ENCODE results near the gene CFLAR.
"Not testable (repeated sequence)": the region's sequence is repeated elsewhere in the genome, so short reads cannot be mapped to it uniquely, and the experiment has no call there.

CFLAR gene

GRCh38 chr2:201168496-201168895 is 52.5 kb downstream of the CFLAR start:
- ATAC-seq = not testable (repeated sequence)

DNA sequence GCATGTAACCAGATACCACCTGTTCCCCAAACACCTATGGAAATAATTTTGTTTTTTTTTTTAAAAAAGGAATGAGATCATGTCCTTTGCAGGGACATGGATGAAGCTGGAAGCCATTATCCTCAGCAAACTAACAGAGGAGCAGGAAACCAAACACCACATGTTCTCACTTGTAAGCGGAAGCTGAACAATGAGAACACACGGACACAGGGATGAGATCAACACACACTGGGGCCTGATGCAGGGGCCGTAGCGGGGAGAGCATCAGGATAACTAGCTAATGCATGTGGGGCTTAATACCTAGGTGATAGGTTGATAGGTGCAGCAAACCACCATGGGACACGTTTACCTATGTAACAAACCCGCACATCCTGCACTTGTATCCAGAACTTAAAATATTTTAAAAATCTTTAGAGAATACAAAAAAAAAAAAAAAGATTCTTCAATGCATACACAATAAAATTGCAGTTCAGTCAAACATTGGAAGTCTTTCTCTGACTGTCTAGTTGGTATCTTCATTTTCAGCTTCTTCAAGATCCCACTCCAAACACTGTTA is 55.4 kb downstream of the CFLAR start:
- TF ChIP-seq ZNF565 (CRISPR knock-in tag; conservative IDR thresholded peaks at IDR 0.05; ENCODE audit: low read depth) = no peak
- TF ChIP-seq POU6F1 (CRISPR knock-in tag; IDR thresholded peaks at IDR 0.05; ENCODE audit: borderline replicate concordance, low read depth) = no peak
- TF ChIP-seq PPARA (CRISPR knock-in tag; IDR thresholded peaks at IDR 0.05; ENCODE audit: borderline replicate concordance) = no peak
- TF ChIP-seq OSR1 (CRISPR knock-in tag; IDR thresholded peaks at IDR 0.05) = no peak
- TF ChIP-seq CSRNP3 (CRISPR knock-in tag; IDR thresholded peaks at IDR 0.05) = no peak
- TF ChIP-seq ZFP30 (CRISPR knock-in tag; IDR thresholded peaks at IDR 0.05) = no peak
- no peak for TF ChIP-seq TOX (CRISPR knock-in tag; IDR thresholded peaks at IDR 0.05; ENCODE audit: borderline replicate concordance)
- TF ChIP-seq ARNTL (CRISPR knock-in tag; IDR thresholded peaks at IDR 0.05; ENCODE audit: borderline replicate concordance, low read depth) = no peak
- no peak for TF ChIP-seq ZNF70 (CRISPR knock-in tag; IDR thresholded peaks at IDR 0.05)
- no peak for TF ChIP-seq ZNF8 (CRISPR knock-in tag; IDR thresholded peaks at IDR 0.05)
- no peak for TF ChIP-seq ISL1 (CRISPR knock-in tag; IDR thresholded peaks at IDR 0.05)
- no peak for TF ChIP-seq ZFP3 (CRISPR knock-in tag; IDR thresholded peaks at IDR 0.05)

DNA sequence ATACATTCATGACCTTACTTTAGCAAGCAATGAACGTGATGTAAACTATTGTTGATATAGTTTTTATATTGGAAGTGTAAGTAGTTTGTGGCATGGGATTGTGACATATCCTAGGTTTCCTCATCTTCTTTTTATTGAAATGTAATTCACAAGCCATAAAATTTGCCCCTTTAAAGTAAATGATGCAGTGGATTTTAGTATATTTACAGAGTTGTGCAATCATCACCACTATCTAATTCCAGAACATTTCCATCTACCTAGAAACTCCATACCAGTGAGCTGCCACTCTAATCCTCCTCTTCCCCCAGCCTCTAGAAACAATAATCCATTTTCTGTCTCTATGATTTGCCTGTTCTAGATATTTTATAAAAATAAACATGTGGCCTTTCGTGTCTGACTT is 56.3 kb downstream of the CFLAR start:
- no peak for ATAC-seq
- TF ChIP-seq SNAI2 (CRISPR knock-in tag; IDR thresholded peaks at IDR 0.05) (no peak), ISL1 (CRISPR knock-in tag; IDR thresholded peaks at IDR 0.05) (no peak), OSR1 (CRISPR knock-in tag; IDR thresholded peaks at IDR 0.05) (no peak), TSHZ2 (CRISPR knock-in tag; IDR thresholded peaks at IDR 0.05) (no peak), CSRNP3 (CRISPR knock-in tag; IDR thresholded peaks at IDR 0.05) (no peak)
- TF ChIP-seq, protein P1, sequence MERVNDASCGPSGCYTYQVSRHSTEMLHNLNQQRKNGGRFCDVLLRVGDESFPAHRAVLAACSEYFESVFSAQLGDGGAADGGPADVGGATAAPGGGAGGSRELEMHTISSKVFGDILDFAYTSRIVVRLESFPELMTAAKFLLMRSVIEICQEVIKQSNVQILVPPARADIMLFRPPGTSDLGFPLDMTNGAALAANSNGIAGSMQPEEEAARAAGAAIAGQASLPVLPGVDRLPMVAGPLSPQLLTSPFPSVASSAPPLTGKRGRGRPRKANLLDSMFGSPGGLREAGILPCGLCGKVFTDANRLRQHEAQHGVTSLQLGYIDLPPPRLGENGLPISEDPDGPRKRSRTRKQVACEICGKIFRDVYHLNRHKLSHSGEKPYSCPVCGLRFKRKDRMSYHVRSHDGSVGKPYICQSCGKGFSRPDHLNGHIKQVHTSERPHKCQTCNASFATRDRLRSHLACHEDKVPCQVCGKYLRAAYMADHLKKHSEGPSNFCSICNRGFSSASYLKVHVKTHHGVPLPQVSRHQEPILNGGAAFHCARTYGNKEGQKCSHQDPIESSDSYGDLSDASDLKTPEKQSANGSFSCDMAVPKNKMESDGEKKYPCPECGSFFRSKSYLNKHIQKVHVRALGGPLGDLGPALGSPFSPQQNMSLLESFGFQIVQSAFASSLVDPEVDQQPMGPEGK (CRISPR knock-in tag; IDR thresholded peaks at IDR 0.05; ENCODE audit: borderline replicate concordance) = no peak

More for the DNA sequence above, 55.4 kb downstream of the CFLAR start:
- ATAC-seq = no peak

- TF ChIP-seq SNAI2 (CRISPR knock-in tag; IDR thresholded peaks at IDR 0.05) (no peak), ISL1 (CRISPR knock-in tag; IDR thresholded peaks at IDR 0.05) (no peak), TCF4 (CRISPR knock-in tag; IDR thresholded peaks at IDR 0.05; ENCODE audit: borderline replicate concordance) (no peak), ARNTL (CRISPR knock-in tag; IDR thresholded peaks at IDR 0.05; ENCODE audit: borderline replicate concordance, low read depth) (no peak), ZFP30 (CRISPR knock-in tag; IDR thresholded peaks at IDR 0.05) (no peak), CSRNP3 (CRISPR knock-in tag; IDR thresholded peaks at IDR 0.05) (no peak), GLIS3 (CRISPR knock-in tag; IDR thresholded peaks at IDR 0.05) (no peak), PPARA (CRISPR knock-in tag; IDR thresholded peaks at IDR 0.05; ENCODE audit: borderline replicate concordance) (no peak), ZNF70 (CRISPR knock-in tag; IDR thresholded peaks at IDR 0.05) (no peak)
- no peak for ATAC-seq
Measured at GRCh38 chr2:201174687-201175086, 58.7 kb downstream of the CFLAR start.
